ENCODE results near the gene ACTN4.
"Not testable (repeated sequence)": the region's sequence is repeated elsewhere in the genome, so short reads cannot be mapped to it uniquely, and the experiment has no call there.

Gene ACTN4

DNA sequence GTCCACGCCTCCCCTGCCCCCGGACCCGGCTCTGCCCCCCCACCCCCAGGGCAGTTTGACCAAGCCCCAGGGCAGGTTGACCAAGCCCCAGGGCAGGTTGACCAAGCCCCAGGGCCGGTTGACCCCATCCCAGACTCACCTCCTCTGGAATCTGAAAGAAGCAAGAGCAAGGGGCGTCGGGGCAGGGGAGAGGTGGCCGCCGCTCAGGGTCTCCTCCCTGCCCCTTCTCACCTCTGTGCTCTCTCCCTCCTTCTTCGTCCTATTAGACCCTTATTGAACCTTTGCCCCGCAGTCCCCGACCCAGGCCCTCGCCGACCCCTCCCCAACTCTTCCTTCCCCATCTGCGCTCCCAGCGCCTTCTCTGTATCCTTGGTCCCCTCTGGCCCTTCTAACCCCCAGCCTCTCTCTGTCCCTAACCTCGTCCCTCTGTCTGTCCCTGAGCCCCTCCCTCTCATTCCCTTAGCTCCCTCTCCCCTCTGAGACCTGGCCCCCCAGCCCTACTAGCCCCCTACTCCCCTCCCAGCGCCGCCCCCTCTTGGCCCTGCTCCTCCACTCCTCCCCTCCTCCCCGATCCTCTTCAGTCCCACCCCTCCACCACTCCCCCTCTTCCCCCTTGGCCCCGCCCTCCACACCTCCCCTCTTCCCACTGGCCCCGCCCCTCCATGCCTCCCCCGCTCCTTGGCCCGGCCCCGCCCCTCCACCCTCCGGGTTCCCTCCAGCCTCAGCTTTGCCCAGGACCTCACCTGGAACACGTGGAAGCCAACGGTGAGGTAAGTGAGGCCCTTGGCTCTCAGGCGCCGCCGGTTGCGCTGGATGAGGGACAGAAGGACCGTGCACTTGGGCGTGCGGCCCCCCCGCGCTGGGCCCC lies 89.2 kb downstream of the ACTN4 start:
- DNase-seq (ENCODE audit: low read depth in 2 of 2): no peak

DNA sequence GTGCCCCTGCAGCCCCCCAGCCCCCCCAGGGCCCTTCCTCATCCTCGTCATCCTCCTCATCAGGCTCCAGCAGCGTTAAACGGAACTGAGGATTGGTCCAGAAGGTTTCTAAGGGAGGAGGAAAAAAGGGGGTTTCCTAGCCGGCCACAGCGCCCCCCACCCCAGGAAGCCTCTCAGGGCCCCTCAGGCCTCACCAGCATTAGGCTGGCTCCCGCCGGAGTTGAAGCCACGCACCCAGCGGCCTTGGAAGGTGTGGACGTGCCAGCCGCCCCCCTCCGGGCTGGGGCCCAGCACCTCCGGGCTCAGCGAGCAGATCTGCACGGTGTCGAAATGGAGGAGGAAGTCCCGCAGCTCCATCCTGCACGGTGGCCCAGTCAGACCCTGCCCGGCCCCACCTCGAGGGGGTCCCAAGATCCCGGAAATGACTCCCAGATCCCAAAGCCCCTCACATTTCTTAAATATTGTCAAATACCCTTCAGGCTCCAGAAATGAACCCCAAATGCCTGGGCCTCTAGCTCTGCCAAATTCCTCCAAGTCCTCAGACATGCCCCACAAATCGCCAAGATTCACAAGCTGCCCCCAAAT lies 89.9 kb downstream of the ACTN4 start:
- DNase-seq (ENCODE audit: low read depth in 2 of 2): no peak

DNA sequence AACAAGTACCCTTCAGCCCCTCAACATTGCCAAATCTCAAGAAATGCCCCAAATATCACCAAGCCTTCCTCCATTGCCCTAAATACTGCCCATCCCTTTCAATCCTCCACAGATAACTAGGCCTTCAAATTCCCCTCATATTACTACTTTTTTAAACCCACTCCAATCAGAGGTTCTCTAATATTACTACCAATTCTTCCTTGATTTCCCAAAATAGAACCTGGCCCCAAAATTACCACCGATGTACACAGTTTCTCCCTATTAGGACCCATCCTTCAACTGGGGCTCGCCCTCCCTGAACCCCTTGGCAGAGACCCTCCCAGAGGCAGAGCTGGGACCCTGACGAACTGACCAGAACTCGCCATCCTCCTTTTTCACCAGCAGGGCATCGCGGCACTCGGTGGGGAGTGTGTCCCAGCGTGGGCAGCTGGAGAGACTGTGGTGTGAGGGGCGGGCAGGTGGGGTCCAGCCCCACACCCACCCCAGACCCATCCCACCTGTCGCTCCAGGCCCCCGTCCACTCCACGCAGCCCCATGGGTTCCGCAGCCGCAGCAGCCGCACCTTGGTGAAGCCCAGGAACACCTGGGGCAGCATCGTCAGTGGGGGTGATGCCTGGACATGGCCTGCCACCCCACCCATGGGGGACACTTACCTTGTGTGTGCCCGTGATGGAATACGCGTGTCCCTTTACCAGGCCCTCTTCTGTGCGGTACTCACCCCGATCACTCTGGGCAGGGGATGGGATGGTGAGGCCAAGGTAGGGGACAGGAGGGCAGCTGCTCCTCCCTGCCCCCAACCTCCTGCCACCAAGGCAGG lies 90.7 kb downstream of the ACTN4 start:
- no peak for DNase-seq (ENCODE audit: low read depth in 2 of 2)

DNA sequence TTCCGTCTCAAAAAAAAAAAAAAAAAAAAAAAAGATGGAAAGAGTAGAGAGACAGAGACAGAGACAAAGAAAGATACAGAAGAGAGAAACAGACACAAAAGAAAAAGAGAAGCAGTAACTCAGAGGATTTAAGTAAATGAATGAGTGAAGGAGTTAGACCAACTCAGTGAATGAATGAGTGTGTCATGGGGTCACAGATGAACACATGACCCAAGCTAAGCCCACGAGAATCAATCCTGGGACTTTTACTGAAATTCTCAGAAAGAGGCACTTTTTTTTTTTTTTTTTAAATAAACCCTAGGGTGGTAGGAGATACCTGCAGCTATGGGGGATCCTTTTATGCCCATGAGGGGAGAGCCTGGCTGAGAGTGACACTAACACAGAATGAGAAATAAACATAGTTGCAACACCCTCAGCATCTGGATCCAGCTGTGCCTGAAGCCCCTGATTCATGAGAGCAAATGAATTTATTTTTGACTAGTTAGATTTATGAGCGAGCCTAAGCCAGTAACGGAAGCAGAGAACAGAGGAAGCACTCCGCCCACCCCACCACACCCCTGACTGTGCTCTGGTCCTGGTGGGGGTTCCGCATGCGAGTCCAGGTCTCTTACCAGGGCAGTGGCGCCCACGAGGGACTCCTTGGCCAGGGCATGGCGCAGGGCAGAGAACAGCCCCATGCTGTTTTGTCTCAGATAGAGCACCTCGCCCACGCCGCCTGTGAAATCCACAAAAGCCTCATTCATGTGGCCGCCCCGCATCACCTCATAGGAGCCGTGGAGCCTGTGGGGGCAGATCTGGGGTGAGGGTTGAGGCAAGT lies 92.2 kb downstream of the ACTN4 start:
- no peak for DNase-seq (ENCODE audit: low read depth in 2 of 2)

DNA sequence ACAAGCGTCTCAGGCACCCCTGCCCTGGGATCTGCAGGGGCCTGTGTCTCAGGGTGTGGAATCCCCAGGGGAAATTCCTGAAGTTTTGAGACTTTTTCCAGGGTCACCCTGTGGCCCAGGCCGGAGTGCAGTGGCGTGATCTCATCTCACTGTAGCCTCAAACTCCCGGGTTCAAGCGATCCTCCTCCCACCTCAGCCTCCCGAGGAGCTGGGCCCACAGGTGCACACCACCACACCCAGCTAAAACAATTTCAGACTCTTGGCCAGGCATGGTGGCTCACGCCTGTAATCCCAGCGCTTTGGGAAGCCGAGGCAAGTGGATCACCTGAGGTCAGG lies 92.8 kb downstream of the ACTN4 start:
- DNase-seq (ENCODE audit: low read depth in 2 of 2): no peak

DNA sequence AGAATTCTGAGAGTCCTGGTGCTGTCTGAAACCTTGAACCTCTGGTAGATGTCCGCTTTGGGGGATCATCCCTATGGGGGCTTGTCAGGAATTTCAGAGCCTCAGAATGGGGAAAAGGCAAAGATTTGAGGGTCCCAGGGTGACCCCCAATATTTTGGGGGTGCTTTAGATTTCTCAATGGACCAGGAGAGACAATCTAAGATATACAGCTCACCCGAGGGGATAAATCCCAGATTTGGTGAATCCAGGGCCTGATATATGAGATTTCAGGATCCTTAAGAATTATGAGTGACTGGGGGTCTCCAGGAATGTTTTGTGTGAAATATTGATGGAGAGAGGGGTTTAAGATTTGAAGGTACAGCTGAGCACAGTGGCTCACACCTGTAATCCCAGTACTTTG lies 93.5 kb downstream of the ACTN4 start:
- DNase-seq (ENCODE audit: low read depth in 2 of 2): no peak

DNA sequence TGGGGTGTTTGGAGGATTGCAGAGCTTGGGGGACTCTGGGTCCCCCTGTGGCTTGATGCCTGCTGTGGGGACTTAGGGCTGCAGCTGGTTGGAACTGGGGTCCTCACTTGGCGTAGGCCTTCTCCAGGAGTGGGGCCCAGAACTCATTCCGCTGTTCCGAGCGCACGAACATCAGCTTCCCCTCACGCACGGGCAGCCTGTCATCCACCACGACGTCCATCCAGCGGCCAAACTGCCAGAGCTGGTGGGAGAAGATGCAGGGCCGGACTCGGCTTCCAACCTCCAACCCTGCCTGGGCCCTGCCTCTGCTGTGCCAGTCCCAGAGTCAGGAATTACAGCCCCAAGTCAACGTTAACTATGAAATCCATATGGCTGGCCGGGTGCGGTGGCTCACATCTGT lies 94.2 kb downstream of the ACTN4 start:
- no peak for DNase-seq (ENCODE audit: low read depth in 2 of 2)

DNA sequence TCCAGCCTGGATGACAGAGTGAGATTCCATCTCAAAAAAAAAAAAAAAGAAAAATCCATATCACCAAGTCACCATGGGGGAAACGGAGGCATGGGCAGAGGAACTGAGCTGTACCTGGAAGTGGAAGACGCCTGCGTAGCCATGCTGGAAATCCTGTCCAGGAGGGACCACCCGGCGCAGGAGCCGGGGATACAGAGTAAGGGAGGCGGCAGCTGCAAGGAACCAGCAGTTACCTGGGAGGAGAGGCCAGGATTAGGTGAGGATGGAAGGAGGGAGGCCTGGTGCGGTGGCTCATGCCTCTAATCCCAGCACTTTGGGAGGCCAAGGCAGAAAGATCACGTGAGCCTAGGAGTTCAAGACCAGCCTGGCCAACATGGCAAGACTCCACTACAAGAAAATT lies 94.8 kb downstream of the ACTN4 start:
- no peak for DNase-seq (ENCODE audit: low read depth in 2 of 2)

DNA sequence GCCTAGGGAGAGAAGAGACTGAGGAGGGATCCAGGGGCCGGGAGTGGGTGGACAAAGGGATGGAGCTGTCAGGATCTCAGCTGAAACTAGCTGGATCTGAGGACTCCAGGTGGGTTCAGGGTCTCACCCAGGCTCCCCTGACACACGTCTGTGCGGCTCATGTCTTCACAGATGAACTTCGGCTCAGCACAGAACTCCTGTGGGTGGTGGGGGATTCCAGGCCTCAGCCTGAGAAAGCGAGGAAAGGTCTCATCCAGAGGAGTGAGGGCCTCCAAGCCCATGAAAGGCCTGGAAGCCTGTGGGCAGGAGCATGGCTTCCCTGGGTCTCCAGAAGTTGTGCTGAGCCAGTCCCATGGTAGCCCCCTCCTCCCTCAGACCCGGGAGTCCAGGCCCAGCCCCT lies 95.5 kb downstream of the ACTN4 start:
- DNase-seq (ENCODE audit: low read depth in 2 of 2): no peak

DNA sequence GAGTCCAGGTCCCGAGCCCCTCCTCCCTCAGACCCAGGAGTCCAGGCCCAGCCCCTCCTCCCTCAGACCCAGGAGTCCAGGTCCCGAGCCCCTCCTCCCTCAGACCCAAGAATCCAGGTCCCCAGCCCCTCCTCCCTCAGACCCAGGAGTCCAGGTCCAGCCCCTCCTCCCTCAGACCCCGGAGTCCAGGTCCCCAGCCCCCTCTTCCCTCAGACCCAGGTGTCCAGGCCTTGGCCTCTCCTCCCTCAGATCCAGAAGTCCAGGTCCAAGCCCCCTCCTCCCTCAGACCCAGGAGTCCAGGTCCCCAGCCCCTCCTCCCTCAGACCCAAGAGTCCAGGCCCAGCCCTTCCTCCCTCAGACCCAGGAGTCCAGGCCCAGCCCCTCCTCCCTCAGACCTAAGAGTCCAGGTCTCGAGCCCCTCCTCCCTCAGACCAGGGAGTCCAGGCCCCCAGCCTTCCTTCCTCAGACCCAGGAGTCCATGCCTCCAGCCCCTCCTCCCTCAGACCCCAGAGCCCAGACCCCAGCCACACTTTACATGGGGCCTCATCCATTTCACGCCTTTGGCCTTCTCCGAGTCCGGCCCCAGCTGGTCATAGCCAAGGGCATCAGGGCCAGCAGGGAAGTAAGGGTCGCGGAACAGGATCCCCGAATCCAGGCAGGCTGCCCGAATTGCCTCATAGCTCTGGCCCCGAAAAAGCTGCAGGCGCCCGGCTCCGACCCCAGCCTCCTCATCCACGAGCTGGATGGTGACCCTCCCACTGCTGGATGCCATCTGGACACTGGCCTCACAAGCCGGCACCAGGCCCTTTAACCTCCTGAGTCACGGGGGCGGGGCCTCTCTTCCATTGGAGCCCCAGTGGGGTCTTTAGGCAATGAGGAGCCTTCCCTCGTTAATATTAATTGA lies 96.2 kb downstream of the ACTN4 start:
- no peak for DNase-seq (ENCODE audit: low read depth in 2 of 2)

DNA sequence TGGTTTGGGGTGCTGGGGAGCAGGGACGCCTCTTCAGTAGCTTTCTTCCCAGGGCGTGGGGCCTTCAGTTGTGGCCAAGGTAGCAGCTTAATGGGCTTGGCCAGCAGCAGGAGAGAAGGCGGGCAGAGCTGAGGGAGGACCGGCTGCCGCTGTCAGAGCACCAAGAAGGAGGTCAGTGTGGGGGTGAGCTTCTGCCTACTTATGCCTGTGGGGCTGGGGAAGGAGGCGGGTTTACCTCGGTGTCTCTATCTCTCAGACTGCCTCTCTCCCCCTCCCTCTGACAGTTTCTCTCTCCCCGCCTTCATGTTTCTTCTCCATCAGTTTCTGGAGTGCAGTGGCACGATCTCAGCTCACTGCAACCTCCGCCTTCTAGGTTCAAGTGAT lies 96.8 kb downstream of the ACTN4 start, which contains the start of gene CAPN12:
Gene CAPN12 (minus strand): TSS at position 177 of the 384 bp plus-strand sequence. CDS start 309 bp downstream, outside the sequence.
- no peak for DNase-seq (ENCODE audit: low read depth in 2 of 2)

DNA sequence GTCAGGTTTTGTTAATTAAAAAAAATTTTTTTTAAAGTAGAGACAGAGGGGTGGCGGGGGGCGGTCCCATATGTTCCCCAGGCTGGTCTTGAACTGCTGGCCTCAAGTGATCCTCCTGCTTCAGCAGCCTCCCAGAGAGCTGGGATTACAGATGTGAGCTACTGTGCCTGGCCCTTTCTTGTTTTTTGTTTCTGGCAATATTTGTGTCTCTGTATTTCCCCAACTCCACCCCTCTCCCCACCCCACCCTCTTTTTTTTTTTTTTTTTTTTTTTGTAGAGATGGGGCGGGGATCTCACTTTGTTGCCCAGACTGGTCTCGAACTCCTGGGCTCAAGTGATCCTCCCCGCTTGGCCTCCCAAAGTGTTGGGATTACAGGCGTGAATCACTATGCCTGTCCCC lies 97.4 kb downstream of the ACTN4 start:
- no peak for DNase-seq (ENCODE audit: low read depth in 2 of 2)

DNA sequence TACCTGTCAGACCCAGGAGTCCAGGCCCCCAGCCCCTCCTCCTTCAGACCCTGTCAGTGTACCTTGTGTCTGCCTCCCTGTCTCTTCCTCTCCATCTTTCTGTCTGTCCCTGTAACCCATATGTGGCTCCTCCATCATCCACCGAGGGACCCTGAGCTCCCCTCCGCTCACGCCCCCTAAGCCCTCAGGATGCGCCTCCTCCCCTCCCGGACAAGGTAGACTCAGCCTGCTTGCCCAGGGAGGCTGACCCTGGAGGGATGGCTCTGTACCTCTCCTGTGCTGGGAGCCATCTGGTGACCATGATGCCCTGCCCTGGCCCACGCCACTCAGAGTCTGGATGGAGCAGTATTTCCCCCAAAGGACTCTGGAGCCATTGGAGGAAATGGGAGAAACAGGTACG lies 97.9 kb downstream of the ACTN4 start:
- DNase-seq (ENCODE audit: low read depth in 2 of 2): no peak

DNA sequence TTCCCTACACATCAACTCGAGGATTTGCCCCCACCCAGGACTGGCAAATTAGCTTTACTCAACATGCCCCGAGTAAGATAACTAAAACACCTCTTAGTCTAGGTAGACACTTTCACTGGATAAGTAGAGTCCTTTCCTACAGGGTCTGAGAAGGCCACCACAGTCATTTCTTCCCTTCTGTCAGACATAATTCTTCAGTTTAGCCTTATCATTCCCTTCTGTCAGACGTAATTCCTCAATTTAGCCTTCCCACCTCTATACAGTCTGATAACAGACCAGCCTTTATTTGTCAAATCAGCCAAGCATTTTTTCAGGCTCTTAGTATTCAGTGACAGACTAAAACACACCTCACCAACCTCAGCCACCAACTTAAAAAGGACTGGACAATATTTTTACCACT lies 106.3 kb downstream of the ACTN4 start:
- not testable (repeated sequence) for DNase-seq (ENCODE audit: low read depth in 2 of 2)

DNA sequence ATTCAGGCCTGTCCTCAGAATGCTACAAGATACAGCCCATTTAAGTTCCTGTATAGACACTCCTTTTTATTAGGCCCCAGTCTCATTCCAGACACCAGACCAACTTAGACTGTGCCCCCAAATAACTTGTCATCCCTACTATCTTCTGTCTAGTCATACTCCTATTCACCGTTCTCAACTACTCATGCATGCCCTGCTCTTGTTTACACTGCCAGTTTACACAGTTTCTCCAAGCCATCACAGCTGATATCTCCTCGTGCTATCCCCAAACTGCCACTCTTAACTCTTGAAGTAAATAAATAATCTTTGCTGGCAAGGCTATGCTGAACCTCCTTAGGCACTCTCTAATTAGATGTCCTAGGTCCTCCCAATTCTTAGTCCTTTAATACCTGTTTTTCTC lies 106.7 kb downstream of the ACTN4 start:
- DNase-seq (ENCODE audit: low read depth in 2 of 2): not testable (repeated sequence)

DNA sequence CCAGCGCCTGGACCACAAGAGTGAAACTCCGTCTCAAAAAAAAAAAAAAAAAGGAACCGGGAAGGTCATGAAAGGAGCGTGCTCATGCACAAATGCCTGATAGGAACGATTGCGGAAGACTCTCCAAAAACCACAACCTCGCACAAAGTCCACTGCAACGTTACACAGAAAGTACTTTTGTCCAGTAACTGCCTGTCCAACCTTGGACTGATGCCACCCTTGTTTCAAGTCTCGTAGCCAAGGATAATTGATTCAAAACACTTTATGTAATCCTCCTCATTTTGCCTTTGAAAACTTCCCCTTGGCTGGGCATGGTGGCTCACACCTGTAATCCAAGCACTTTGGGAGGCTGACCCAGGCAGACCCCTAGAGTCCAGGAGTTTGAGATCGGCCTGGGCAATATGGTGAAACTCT lies 112.1 kb downstream of the ACTN4 start:
- no peak for DNase-seq (ENCODE audit: low read depth in 2 of 2)

DNA sequence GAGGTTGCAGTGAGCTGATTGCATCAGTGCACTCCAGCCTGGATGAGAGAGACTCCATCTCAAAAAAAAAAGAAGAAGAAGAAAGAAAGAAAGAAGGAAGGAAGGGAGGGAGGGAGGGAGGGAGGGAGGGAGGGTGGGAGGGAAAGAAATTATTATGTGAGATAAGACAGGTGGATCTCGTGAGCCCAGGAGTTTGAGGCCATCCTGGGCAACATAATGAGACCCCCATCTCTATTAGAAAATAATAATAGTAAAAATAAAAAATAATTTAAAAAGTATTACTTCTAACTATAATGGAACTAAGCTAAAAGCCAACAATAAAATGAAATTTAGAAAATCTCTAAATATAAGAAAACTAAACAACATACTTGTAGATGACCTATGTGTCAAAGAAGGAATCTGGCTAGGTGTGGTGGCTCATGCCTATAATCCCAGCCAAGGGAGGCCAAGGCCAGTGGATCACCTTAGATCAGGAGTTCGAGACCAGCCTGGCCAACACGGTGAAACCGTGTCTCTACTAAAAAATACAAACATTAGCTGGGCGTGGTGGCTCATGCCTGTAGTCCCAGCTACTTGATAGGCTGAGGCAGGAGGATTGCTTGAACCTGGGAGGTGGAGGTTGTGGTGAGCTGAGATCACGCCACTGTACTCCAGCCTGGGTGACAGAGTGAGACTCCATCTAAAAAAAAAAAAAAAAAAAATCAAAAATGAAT lies 113.5 kb downstream of the ACTN4 start:
- DNase-seq (ENCODE audit: low read depth in 2 of 2): not testable (repeated sequence)

DNA sequence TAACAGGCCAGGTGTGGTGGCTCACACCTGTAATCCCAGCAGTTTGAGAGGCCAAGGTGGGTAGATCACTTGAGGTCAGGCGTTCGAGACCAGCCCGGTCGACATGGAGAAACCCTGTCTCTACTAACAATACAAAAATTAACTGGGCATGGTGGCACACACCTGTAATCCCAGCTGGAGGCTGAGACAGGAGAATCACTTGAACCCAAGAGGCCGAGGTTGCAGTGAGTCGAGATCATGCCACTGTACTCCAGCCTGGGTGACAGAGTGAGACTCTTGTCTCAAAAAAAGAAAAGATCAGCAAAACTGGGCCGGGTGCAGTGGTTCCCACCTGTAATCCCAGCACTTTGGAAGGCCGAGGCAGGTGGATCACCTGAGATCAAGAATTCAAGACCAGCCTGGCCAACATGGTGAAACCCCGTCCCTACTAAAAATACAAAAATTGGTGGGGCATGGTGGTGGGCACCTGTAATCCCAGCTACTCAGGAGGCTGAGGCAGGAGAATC lies 114.5 kb downstream of the ACTN4 start:
- not testable (repeated sequence) for DNase-seq (ENCODE audit: low read depth in 2 of 2)

DNA sequence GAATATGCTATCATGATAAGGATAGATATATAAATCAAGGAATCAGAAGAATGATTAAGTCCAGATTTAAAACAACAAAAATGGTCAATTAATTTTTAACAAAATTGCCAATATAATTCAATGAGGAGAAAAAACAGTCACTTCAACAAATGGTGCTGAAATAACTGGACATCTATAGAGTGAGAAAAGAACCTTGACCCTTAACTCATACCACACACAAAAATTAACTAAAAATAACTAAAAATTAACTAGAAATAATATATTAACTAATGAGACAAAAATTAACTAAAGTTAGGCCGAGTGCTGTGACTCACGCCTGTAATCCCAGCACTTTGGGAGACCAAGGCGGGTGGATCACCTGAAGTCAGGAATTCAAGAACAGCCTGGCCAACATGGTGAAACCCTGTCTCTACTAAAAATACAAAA lies 116.4 kb downstream of the ACTN4 start:
- DNase-seq (ENCODE audit: low read depth in 2 of 2): no peak

DNA sequence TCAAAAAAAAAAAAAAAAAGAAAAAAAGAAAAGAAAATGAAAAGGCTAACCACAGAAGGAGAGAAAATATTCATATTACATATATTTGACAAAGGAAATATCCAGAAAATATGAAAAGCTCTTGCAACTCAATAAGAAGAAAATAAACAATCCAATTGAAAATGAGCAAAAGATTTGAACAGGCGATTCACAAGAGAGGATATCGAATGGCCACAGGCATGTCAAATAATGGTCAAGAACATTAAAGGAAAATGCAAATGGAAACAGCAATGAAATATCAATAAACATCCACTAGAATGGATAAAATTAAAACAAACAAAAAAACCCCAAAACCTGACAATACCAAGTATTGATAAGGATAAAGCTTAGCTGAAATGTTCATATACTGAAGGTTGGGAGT lies 117.8 kb downstream of the ACTN4 start:
- DNase-seq (ENCODE audit: low read depth in 2 of 2): no peak

Measured in fibroblast of skin of left quadriceps (primary cell).